Measurements from ENCODE around the gene COL5A1.

DNA sequence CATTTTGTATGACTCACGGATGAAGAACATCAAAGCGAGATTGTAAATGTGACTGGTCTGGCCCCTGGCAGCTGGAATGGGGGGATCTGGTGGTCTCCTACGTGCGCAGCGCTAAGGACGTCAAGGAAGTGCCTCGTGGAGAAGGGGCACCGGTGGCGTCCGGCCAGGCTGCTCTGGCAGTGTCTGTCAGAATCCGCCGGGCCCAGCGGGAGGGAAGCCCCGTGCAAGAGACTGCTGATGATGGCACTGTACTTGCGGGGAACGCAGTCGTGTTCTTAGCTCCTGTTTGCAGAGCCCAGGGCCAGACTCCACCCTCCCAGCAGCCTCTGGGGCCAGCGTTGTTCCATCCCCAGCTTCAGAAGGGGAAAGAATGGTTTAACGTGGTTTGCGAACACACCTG, 75.5 kb downstream of the COL5A1 start:
- TF ChIP-seq, protein P1, sequence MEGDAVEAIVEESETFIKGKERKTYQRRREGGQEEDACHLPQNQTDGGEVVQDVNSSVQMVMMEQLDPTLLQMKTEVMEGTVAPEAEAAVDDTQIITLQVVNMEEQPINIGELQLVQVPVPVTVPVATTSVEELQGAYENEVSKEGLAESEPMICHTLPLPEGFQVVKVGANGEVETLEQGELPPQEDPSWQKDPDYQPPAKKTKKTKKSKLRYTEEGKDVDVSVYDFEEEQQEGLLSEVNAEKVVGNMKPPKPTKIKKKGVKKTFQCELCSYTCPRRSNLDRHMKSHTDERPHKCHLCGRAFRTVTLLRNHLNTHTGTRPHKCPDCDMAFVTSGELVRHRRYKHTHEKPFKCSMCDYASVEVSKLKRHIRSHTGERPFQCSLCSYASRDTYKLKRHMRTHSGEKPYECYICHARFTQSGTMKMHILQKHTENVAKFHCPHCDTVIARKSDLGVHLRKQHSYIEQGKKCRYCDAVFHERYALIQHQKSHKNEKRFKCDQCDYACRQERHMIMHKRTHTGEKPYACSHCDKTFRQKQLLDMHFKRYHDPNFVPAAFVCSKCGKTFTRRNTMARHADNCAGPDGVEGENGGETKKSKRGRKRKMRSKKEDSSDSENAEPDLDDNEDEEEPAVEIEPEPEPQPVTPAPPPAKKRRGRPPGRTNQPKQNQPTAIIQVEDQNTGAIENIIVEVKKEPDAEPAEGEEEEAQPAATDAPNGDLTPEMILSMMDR (IDR thresholded peaks at IDR 0.05; ENCODE audit: borderline replicate concordance, extremely low read depth, low read length, poor library complexity, severe bottlenecking), result no peak
- no peak for TF ChIP-seq EZH2 (IDR thresholded peaks at IDR 0.05; ENCODE audit: borderline replicate concordance, low read depth, low read length, severe bottlenecking)

Measured in DND-41 (cell line).